GM21529 (cell line): ENCODE results near the gene AFAP1.

Source experiments
- ATAC-seq: cut with Tn5 transposase; IDR thresholded peaks from one replicate; pipeline ENCODE4 v1.9.1; 2021; ENCODE audit not compliant: unreplicated experiment

Gene AFAP1

DNA sequence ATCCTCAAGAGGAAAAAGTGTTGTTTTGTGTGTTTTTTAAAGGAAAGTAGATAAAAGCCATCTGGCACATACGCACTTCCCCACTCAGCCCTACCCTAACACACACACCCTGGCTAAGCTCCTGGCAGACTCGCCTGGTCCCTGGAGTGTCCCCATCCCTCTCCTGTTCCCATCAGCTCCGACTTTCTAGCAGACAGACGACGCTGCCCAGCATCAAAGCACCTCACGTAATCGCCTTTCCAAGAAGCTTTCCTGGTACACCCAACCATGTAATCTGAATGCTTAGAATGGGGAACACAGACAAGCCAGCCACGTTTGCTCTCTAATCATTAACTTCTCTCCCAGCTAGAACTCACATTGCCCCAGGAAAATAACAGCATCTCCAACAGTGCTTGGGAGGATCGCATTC, 116.2 kb downstream of the AFAP1 start:
- ATAC-seq, result no peak

- no peak for ATAC-seq
Observed at GRCh38 chr4:7822877-7823276, 116.8 kb downstream of the AFAP1 start.

DNA sequence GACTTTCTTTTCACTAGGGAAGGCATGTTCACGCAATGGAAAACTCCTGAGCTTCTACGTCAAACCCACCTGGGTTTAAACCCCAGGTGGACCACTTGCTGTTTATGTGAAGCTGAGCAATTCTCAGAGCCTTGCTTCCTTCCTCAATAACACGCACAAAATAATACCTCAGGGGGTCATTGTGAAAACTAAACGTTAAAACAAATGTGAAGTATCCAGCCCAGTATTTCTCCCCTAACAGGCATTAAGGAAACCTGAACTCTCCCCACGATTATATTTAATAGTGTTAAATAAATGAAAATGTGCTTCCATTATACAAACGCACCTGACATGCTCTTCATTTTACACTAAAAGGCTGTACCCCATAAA, 117.5 kb downstream of the AFAP1 start:
- ATAC-seq, result no peak

DNA sequence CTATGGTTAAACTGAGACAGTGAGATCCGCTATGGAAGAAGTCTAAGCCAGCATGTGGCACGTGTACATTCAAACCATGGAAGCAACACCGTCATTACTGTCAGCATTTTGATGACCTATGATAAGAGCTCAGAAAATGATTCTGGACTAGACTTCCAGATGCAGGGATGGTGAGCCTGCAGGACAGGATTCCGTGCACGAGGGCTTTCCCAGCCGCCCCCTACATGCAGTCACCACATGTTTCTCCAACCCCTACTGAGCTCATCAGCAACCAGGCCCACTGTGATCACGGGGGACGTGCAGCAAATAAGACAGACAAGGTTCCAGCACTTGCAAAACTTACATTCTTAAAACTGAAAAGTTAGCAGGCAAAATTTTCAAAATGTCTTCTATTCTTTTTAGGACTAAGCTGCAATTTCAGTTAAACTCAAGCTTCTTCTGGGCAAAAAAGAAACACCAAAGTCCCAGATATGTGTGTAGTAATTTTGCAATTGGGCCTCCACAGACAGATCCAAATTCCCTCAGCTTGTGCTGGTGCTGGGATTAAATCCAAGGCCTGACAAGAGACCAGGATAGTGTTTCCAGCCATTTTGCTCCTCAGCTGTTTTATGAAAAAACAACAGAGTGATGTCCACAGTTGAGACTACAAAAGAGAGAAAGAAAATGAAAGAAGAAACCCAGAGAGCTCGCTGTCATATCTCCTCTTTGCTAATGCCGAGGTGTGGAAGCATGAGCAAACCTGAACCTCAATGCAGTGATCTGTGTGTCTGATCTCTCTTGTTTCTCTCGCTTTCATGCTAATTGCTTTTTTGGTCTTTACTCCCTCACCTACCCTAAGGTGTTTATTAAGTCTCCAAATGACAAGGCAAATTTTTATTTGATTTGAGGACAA, 118.2 kb downstream of the AFAP1 start:
- ATAC-seq, result no peak

- ATAC-seq, result no peak
Observed at GRCh38 chr4:7820031-7820818, 119.4 kb downstream of the AFAP1 start.

- ATAC-seq, result no peak
Observed at GRCh38 chr4:7819446-7819845, 120.2 kb downstream of the AFAP1 start.

DNA sequence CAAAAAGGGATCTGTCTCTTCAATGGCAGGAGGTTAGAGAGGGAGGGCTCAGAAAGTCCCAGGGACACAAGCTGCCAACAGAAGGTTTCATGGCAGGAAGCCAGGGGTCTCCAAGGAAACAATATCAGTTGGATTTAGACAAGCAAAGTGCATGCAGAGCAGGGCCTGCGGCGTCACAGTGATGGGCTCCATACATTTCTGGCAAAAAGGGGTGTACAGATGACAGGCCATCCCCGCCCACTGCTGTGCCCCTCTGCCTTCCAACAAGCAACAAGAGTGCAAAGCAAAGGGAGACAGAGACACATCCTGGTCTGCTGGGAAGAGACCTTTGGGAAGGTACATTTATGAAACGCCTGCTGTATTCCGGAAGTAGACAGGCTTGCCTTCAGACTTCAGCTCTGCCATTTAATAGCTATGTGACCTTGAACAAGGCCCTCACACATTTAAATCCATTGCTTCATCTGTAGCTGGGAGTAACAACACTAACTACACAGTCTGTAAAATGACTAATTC, 121.2 kb downstream of the AFAP1 start:
- ATAC-seq, result no peak

DNA sequence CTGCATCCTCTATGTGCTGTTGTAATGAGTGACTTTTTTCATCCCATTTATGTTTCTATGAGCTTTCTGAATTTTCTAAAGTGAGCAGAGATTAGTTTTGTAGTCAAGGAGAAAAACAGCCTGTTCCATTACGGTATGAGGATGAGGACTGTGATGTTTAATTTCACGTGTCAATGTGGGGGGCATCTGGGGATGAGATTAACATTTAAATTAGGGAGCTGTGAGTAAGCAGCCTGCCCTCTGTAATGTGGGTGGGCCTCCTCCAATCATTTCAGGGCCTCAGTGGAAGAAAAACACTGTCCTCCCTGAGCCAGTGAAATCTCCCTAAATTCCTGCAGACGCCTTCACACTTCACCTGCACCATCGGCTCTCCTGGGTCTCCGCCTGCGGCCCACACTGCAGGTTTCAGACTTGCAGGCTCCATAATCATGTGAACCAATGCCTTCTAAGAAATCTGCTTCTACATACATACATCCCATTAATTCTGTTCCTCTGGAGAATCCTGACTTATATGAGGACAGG, 121.7 kb downstream of the AFAP1 start:
- no peak for ATAC-seq

- ATAC-seq, result no peak
Observed at GRCh38 chr4:7816771-7817170, 122.9 kb downstream of the AFAP1 start.

GRCh38 chr4:7815981-7816380, 123.7 kb downstream of the AFAP1 start:
- no peak for ATAC-seq

DNA sequence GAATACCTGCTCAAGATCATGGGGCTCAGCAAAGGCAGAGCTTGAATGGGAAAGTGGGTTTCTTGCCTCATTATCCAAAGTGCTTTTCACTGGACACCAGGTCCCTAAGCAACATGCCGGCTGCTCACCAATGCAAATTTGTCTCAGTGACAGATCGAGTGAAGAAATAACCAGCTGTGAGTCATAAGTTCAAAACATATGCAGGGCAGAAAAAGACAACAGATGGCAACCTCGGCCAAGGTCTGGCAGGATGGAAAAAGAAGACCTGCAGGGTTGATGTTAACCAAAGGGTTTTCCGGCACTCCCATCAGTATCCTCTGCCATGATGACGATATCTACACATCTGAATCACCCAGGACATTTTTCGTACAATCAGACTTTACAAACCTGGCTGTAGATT, 124.1 kb downstream of the AFAP1 start:
- ATAC-seq, result no peak

- ATAC-seq, result no peak
Observed at GRCh38 chr4:7814451-7814850, 125.2 kb downstream of the AFAP1 start.

- no peak for ATAC-seq
Observed at GRCh38 chr4:7813674-7814073, 126.0 kb downstream of the AFAP1 start.

DNA sequence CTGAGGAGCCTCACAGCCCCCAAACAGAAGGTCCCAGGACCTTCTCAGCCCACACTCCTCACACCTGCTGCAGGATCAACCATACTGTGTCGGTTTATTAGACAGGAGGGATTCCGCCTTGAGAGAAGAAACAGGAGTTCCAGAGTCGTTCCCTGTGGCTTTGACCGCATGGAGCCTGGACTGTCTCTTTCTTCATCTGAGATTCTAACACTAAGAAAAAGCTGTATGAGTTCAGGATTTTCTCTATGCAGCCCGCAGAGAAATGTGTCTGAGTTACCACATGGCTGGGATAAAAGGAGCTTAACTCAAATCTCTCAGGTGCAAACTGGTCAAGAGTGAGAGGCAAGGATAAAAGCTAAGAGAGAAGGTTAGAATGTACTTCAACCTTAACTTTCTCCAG, 126.7 kb downstream of the AFAP1 start:
- no peak for ATAC-seq

DNA sequence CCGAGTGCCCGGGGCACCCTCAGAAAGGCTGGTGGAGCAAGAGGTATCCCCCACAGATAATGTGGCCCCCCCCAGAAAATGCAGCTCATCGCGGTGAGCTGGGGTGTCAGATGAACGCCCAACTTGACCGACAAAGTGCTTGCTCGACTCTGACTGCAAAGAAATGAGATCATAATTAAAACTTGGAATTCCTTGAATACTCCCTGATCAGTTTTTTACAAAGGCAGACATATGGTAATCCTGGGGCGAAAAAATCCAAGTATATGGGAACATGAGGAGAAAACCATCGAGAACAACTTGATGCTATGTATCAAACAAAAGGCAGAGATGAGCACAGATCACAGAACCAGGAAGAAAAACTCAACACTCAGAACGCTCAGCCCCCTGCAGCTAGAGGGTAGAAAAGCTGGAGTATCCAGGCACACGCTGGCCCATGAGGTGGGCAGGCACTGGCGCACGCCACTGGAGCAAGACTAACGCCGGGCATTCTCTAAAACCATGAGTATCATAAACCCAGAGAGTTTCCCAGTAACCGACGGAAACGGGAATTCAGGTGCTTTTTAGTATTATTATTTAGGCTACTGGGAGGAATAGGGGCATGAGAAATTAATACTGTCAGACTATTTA, 127.3 kb downstream of the AFAP1 start:
- ATAC-seq, result no peak

DNA sequence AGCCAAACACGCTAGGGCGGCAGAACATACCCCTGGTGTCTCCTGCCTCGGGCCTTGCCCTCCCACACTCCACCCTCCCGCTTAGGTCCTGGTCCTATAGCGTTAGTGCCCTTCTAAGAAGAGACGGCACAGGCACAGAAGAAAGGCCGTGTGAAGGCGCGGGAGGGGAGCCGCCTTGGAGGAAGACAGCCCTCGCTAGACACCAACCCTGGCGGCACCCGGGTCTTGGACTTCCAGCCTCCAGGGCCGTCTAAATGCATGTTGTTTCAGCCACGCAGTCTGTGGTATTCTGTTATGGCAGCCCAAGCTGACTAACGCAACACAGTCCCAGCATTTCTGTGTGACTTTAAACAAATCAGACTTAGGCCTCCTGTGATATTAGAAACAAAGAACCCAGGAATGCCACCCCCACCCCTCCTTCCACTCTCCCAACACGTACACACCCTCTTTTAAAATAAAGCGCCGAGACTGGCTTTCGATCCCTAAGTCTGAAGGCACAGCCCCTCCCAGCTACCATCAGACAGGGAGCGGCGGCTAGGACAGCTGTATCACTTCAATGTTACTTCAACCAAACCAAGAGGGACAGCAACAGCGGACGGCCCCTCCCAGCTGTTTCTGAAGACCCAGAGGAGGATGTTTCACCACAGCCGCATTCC, 128.0 kb downstream of the AFAP1 start:
- no peak for ATAC-seq

DNA sequence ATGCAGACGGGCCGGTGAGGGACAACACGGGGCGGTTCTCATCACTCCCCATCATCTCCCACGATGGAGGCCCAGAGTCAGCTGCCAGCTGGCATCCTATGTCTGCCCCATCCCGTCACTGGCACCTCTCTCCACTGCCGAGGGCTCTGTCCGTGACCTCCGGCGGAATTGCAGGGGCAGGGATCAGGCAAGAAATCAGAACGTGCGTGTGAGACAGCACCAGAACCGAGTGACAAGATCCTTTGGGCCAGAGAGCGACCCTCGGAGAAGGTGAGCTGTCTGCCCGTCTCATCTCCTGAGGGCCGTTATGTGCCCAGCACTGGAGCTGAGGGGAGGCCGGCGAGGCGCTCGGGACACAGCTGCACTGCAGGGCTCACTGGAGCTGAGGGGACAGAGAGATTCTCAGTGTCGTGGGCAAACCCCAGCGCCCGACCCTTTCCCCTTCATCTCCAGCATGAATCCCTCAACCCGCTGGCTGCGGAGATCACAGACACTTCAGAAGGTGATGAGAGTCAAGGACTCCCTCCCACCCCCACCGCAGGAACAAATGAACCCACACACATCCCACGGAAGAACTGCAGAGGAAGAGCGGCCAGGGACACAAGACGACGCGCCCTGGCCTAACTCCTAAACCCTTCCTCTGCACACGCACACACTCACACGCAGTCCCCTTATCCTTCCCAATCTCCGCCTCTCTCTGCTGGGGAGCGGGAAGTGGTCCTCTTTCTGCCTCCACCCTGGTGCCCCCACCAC, 128.7 kb downstream of the AFAP1 start:
- no peak for ATAC-seq

GRCh38 chr4:7808752-7809151, 130.9 kb downstream of the AFAP1 start:
- ATAC-seq, result no peak

DNA sequence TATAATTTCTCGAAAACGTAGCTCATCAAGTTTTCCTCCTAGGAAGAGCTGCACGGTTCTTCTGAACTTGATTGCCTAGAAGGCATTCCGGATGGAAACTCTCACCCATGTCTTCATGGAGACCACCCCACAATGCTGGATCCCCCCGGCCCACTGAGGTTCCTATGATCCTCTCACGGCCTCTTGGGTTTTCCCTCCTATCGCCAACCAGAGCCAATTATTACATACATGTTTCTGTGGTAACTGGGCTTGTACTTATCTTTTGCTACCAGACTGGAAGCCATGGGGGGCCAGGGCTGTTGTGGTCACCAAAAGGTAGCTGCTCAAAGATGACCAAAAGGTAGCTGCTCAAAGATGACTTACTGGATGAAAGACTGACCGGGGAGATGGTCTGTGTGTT, 131.5 kb downstream of the AFAP1 start:
- ATAC-seq, result no peak

DNA sequence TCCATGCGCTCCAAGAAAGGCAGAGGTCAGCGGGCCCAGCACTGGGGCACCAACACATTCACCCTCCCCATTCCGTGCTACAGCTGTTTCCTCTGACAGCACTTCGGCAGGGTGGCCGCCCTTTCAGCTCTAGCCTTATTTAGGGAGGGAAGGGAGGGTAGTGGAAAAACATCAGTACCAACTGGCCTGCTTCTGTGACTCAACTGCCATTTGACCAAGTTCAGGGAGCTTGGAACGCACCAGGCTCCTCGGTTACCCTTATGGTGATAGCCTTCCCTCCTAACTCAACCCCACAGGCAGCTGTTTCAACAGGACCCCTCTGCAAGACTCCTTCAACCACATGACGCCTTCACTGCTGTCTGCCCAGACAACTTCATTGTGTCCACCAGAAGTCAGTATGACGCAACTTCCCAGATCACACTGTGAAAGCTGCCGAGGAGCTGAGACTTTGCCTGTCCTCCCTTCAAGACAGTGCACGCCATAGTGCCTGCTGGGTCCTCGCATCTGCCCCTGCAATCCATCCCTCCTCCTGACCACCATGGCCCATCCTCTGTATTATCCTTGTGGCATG, 132.2 kb downstream of the AFAP1 start:
- no peak for ATAC-seq
